H9 (cell line): ENCODE measurements around the gene XRN2. TPM values are rescaled to one million over a fixed set of nuclear protein-coding genes. Genes with fewer than 3 reads are reported as not detected.

ENCODE experiments used
- DNase-seq: peaks from one replicate; pipeline ENCODE4 v3.0.0-alpha.2; 2017
- H2AFZ ChIP-seq: one replicate; pipeline ENCODE4 v1.6.1; 2013; ENCODE audit warnings: mild to moderate bottlenecking, low read length, control low read depth, moderate library complexity
- H2AK5ac ChIP-seq: 2 replicates; pipeline ENCODE4 v1.6.1; 2013; ENCODE audit warnings: low read length, control low read depth, mixed read lengths; ENCODE audit not compliant: insufficient read length
- H2BK120ac ChIP-seq: one replicate; pipeline ENCODE4 v1.6.1; 2013; ENCODE audit warnings: low read depth, mild to moderate bottlenecking, low read length, control low read depth, inconsistent platforms; ENCODE audit not compliant: poor library complexity, severe bottlenecking
- H2BK12ac ChIP-seq: 2 replicates; pipeline ENCODE4 v1.6.1; 2013; ENCODE audit warnings: low read length, control low read depth, mixed read lengths, low read depth; ENCODE audit not compliant: insufficient read length
- H2BK15ac ChIP-seq: 2 replicates; pipeline ENCODE4 v1.6.1; 2013; ENCODE audit warnings: low read depth, low read length, control low read depth
- H2BK20ac ChIP-seq: one replicate; pipeline ENCODE4 v1.6.1; 2013; ENCODE audit warnings: low read depth, mild to moderate bottlenecking, low read length, control low read depth, inconsistent platforms; ENCODE audit not compliant: poor library complexity, severe bottlenecking
- H2BK5ac ChIP-seq: 2 replicates; pipeline ENCODE4 v1.6.1; 2013; ENCODE audit warnings: low read length, control low read depth, mixed read lengths; ENCODE audit not compliant: insufficient read length
- H3K14ac ChIP-seq: 2 replicates; pipeline ENCODE4 v1.6.1; 2013; ENCODE audit warnings: low read length, control low read depth; ENCODE audit not compliant: insufficient read depth
- H3K18ac ChIP-seq: 2 replicates; pipeline ENCODE4 v1.6.1; 2013; ENCODE audit warnings: low read depth, mild to moderate bottlenecking, mixed read lengths, low read length, control low read depth; ENCODE audit not compliant: insufficient read length
- H3K23ac ChIP-seq: 2 replicates; pipeline ENCODE4 v1.6.1; 2013; ENCODE audit warnings: low read length, control low read depth, mixed read lengths, low read depth; ENCODE audit not compliant: insufficient read length
- H3K23me2 ChIP-seq: 2 replicates; pipeline ENCODE4 v1.6.1; 2013; ENCODE audit warnings: low read depth, mild to moderate bottlenecking, mixed read lengths, low read length, control low read depth; ENCODE audit not compliant: insufficient read length, poor library complexity, severe bottlenecking
- H3K27ac ChIP-seq: 2 replicates; pipeline ENCODE4 v1.5.1; 2013; ENCODE audit warnings: low read length, control low read depth, mixed read lengths, low read depth; ENCODE audit not compliant: insufficient read length
- H3K27me3 ChIP-seq: 2 replicates; pipeline ENCODE4 v1.6.1; 2013; ENCODE audit warnings: low read length, control low read depth, inconsistent platforms; ENCODE audit not compliant: insufficient read depth
- H3K4ac ChIP-seq: 2 replicates; pipeline ENCODE4 v1.6.1; 2013; ENCODE audit warnings: low read depth, mild to moderate bottlenecking, control low read depth, inconsistent platforms, low read length, moderate library complexity
- H3K4me1 ChIP-seq: 2 replicates; pipeline ENCODE4 v1.6.1; 2013; ENCODE audit warnings: low read length, control low read depth, inconsistent platforms; ENCODE audit not compliant: insufficient read depth
- H3K4me2 ChIP-seq: 2 replicates; pipeline ENCODE4 v1.6.1; 2013; ENCODE audit warnings: low read length, control low read depth, mixed read lengths; ENCODE audit not compliant: insufficient read length, insufficient read depth
- H3K56ac ChIP-seq: 2 replicates; pipeline ENCODE4 v1.6.1; 2013; ENCODE audit warnings: low read depth, mild to moderate bottlenecking, mixed read lengths, low read length, control low read depth; ENCODE audit not compliant: insufficient read length
- H3K79me1 ChIP-seq: 2 replicates; pipeline ENCODE4 v1.6.1; 2013; ENCODE audit warnings: low read depth, mild to moderate bottlenecking, moderate library complexity, low read length, control low read depth, inconsistent platforms; ENCODE audit not compliant: insufficient read depth, poor library complexity, severe bottlenecking
- H3K79me2 ChIP-seq: 2 replicates; pipeline ENCODE4 v1.6.1; 2013; ENCODE audit warnings: low read length, control low read depth, inconsistent platforms; ENCODE audit not compliant: insufficient read depth
- H3K9ac ChIP-seq: 2 replicates; pipeline ENCODE4 v1.6.1; 2013; ENCODE audit warnings: low read length, control low read depth, mixed read lengths; ENCODE audit not compliant: insufficient read length; ENCODE audit errors: extremely low read depth
- H3K9me3 ChIP-seq: one replicate; pipeline ENCODE4 v1.6.1; 2013; ENCODE audit warnings: low read depth, low read length, inconsistent platforms; ENCODE audit not compliant: control insufficient read depth
- H3T11ph ChIP-seq: one replicate; pipeline ENCODE4 v1.6.1; 2013; ENCODE audit warnings: mild to moderate bottlenecking, low read length, control low read depth, inconsistent platforms
- H4K20me1 ChIP-seq: one replicate; pipeline ENCODE4 v1.6.1; 2013; ENCODE audit not compliant: control insufficient read depth, insufficient read length, insufficient read depth
- H4K5ac ChIP-seq: 2 replicates; pipeline ENCODE4 v1.6.1; 2013; ENCODE audit warnings: low read depth, mild to moderate bottlenecking, mixed read lengths, low read length, control low read depth; ENCODE audit not compliant: insufficient read length
- H4K8ac ChIP-seq: replicated peaks from 2 replicates; pipeline ENCODE4 v1.6.1; 2013; ENCODE audit warnings: low read length, control low read depth, mixed read lengths, low read depth; ENCODE audit not compliant: insufficient read length
- H4K91ac ChIP-seq: 2 replicates; pipeline ENCODE4 v1.6.1; 2013; ENCODE audit warnings: low read depth, mild to moderate bottlenecking, moderate library complexity, mixed read lengths, low read length, control low read depth; ENCODE audit not compliant: insufficient read length
- H3K27ac Mint-ChIP-seq, 3 experiments: 2 replicates in 2 of 3; 3 replicates in 1 of 3; pipeline ENCODE4 v1.8.0; 2020 to 2021; ENCODE audit warnings: mixed read lengths in 3 of 3, mild to moderate bottlenecking in 1 of 3, moderate library complexity in 1 of 3
- H3K27me3 Mint-ChIP-seq: 2 replicates; pipeline ENCODE4 v1.8.0; 2021; ENCODE audit warnings: low read depth, mild to moderate bottlenecking, moderate library complexity, mixed read lengths
- H3K36me3 Mint-ChIP-seq, 3 experiments: 2 replicates in 2 of 3; 3 replicates in 1 of 3; pipeline ENCODE4 v1.8.0; 2020 to 2021; ENCODE audit warnings: low read depth in 3 of 3, mixed read lengths in 3 of 3; ENCODE audit not compliant: insufficient read depth in 1 of 3
- H3K4me1 Mint-ChIP-seq, 2 experiments: 2 replicates each; pipeline ENCODE4 v1.8.0; 2020; ENCODE audit warnings: mixed read lengths in 2 of 2
- H3K4me3 Mint-ChIP-seq, 2 experiments: 2 replicates in 1 of 2; 3 replicates in 1 of 2; pipeline ENCODE4 v1.8.0; 2020 to 2021; ENCODE audit warnings: mild to moderate bottlenecking in 2 of 2, mixed read lengths in 2 of 2, moderate library complexity in 1 of 2
- H3K9me3 Mint-ChIP-seq, 2 experiments: 2 replicates in 1 of 2; 3 replicates in 1 of 2; pipeline ENCODE4 v1.8.0; 2020; ENCODE audit warnings: mild to moderate bottlenecking in 2 of 2, mixed read lengths in 2 of 2, moderate library complexity in 1 of 2
- CTCF ChIP-seq: fragments of 200-600 bp; sonication (generic); conservative IDR thresholded peaks from 3 replicates; pipeline ENCODE4 v1.8.0; 2021; ENCODE audit warnings: antibody characterized with exemption, mild to moderate bottlenecking
- WGBS: extraction: QIAGEN DNeasy Blood & Tissue Kit; methylation state at CpG from one replicate; pipeline ENCODE4 v1.1.7; 2013; ENCODE audit warnings: missing lambda C conversion rate, low lambda C conversion rate, mixed read lengths; ENCODE audit not compliant: insufficient read length; ENCODE audit errors: extremely low coverage; 5-methylcytosine and 5-hydroxymethylcytosine counted together
- total RNA-seq: library from RNA; stranded (reverse); gene quantifications from 2 replicates; pipeline ENCODE4 v1.2.1, GENCODE V29; 2021

Gene XRN2
- total RNA-seq, 1 experiment from 2014 or later: 96.7 TPM

DNA sequence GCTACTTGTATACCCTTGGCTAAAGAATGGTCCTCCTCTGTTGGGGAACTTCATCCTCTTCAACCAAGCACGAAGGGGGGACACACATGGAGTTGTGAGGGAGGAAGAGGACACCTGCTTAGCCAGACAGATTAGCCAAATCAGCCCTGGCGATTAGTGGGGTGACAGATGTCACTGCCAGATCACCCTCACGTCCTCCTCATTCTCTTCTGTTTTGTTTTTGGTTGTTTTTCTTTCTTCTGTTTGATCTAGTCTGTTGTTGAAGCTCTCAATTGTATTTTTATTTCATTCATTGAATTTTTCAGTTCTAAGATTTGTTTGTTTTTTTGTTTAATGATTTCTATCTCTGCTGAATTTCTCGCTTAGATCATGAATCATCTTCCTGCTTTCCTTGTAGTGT is 121.7 kb downstream of the XRN2 start:
- no peak for DNase-seq
- no peak overlapping the region for H3K4me3 Mint-ChIP-seq
- H3K27ac Mint-ChIP-seq: no peak overlapping the region
- Histone ChIP-seq H3K4me2 (no peak overlapping the region), H2BK20ac (no peak overlapping the region), H3K14ac (no peak overlapping the region), H2BK12ac (no peak overlapping the region), H2BK15ac (no peak overlapping the region), H2BK120ac (no peak overlapping the region), H3K23me2 (no peaks in the 10 kb centered on the region), H4K91ac (no peak overlapping the region), H3K18ac (no peak overlapping the region), H3K79me1 (no peaks in the 10 kb centered on the region), H4K5ac (no peak overlapping the region), H4K8ac (no peak overlapping the region), H3K9ac (no peak overlapping the region), H3K27me3 (no peaks in the 10 kb centered on the region), H4K20me1 (no peaks in the 10 kb centered on the region), H3K9me3 (no peaks in the 10 kb centered on the region), H2BK5ac (no peak overlapping the region), H3K56ac (no peak overlapping the region), H3K4ac (no peak overlapping the region), H3K79me2 (no peaks in the 10 kb centered on the region), H2AK5ac (no peak overlapping the region), H3T11ph (no peak overlapping the region), H3K27ac (no peak overlapping the region), H3K23ac (no peak overlapping the region), H3K4me1 (no peaks in the 10 kb centered on the region), H2AFZ (no peak overlapping the region)
- no peaks in the 10 kb centered on the region; a peak in 3 of 7 replicates for H3K36me3 Mint-ChIP-seq
- peaks cover 11 to 17% of the 10 kb centered on the region in 2 experiments for H3K9me3 Mint-ChIP-seq
- no CpG with 5 or more reads among the region's 4 CpGs for WGBS
- no peak for TF ChIP-seq CTCF
- H3K27me3 Mint-ChIP-seq: peaks cover 10% of the 10 kb centered on the region
- no peaks in the 10 kb centered on the region for H3K4me1 Mint-ChIP-seq
